Nephron progenitor cell (in vitro differentiated cells): ENCODE measurements around the gene APLF.

ENCODE experiments used
- DNase-seq: peaks from one replicate; pipeline ENCODE4 v3.0.0; 2021
- H3K27ac Mint-ChIP-seq: 2 replicates; pipeline ENCODE4 v1.8.0; 2021; ENCODE audit warnings: mild to moderate bottlenecking, moderate library complexity, mixed read lengths
- H3K27me3 Mint-ChIP-seq: 2 replicates; pipeline ENCODE4 v1.8.0; 2021; ENCODE audit warnings: mild to moderate bottlenecking, low read depth, mixed read lengths; ENCODE audit not compliant: poor library complexity
- H3K36me3 Mint-ChIP-seq: 2 replicates; pipeline ENCODE4 v1.8.0; 2021; ENCODE audit warnings: low read depth, mixed read lengths
- H3K4me1 Mint-ChIP-seq: 2 replicates; pipeline ENCODE4 v1.8.0; 2021; ENCODE audit warnings: mixed read lengths
- H3K4me3 Mint-ChIP-seq: 2 replicates; pipeline ENCODE4 v1.8.0; 2021; ENCODE audit warnings: mild to moderate bottlenecking, moderate library complexity, mixed read lengths
- H3K9me3 Mint-ChIP-seq: 2 replicates; pipeline ENCODE4 v1.8.0; 2021; ENCODE audit warnings: mild to moderate bottlenecking, moderate library complexity, mixed read lengths
- CTCF ChIP-seq: fragments of 200-600 bp; sonication (generic); IDR thresholded peaks from 2 replicates; pipeline ENCODE4 v1.5.0; 2021; ENCODE audit warnings: antibody characterized with exemption

Gene APLF

GRCh38 chr2:68468801-68469200, 1.4 kb downstream of the APLF start:
- Mint-ChIP-seq H3K4me3 (peak overlapping the region; percentile 96), H3K27me3 (peaks cover 3% of the 10 kb centered on the region), H3K27ac (peak overlapping the region; percentile 10), H3K4me1 (peaks cover 58% of the 10 kb centered on the region), H3K9me3 (no peaks in the 10 kb centered on the region), H3K36me3 (peaks cover 4% of the 10 kb centered on the region)
- no peak for TF ChIP-seq CTCF
- no peak for DNase-seq

GRCh38 chr2:68469935-68470334, 2.5 kb downstream of the APLF start:
- Mint-ChIP-seq H3K27ac (no peak overlapping the region), H3K4me3 (no peak overlapping the region), H3K27me3 (peaks cover 5% of the 10 kb centered on the region), H3K9me3 (peaks cover 3% of the 10 kb centered on the region), H3K36me3 (peaks cover 4% of the 10 kb centered on the region), H3K4me1 (peaks cover 58% of the 10 kb centered on the region)
- TF ChIP-seq CTCF, result no peak
- no peak for DNase-seq

GRCh38 chr2:68471385-68471784, 4.0 kb downstream of the APLF start:
- H3K9me3 Mint-ChIP-seq, result peaks cover 3% of the 10 kb centered on the region
- peaks cover 51% of the 10 kb centered on the region for H3K4me1 Mint-ChIP-seq
- no peak for DNase-seq
- no peak overlapping the region for H3K27ac Mint-ChIP-seq
- TF ChIP-seq CTCF, result no peak
- peaks cover 5% of the 10 kb centered on the region for H3K27me3 Mint-ChIP-seq
- H3K4me3 Mint-ChIP-seq, result peak overlapping the region; percentile 36
- peaks cover 4% of the 10 kb centered on the region for H3K36me3 Mint-ChIP-seq

GRCh38 chr2:68472796-68473414, 5.5 kb downstream of the APLF start:
- Mint-ChIP-seq H3K4me3 (no peak overlapping the region), H3K4me1 (peaks cover 45% of the 10 kb centered on the region), H3K27ac (peak overlapping the region; percentile 25), H3K27me3 (peaks cover 2% of the 10 kb centered on the region), H3K36me3 (peaks cover 12% of the 10 kb centered on the region), H3K9me3 (peaks cover 3% of the 10 kb centered on the region)
- DNase-seq, result no peak
- TF ChIP-seq CTCF, result no peak

- H3K4me3 Mint-ChIP-seq, result no peak overlapping the region
- DNase-seq, result no peak
- H3K9me3 Mint-ChIP-seq, result peaks cover 6% of the 10 kb centered on the region
- H3K27me3 Mint-ChIP-seq, result peaks cover 2% of the 10 kb centered on the region
- H3K4me1 Mint-ChIP-seq, result peaks cover 26% of the 10 kb centered on the region
- peaks cover 19% of the 10 kb centered on the region for H3K36me3 Mint-ChIP-seq
- no peak for TF ChIP-seq CTCF
- no peak overlapping the region for H3K27ac Mint-ChIP-seq
These were observed 7.7 kb downstream of the APLF start for GRCh38 chr2:68475110-68475509.

GRCh38 chr2:68475576-68475975, 8.2 kb downstream of the APLF start:
- peaks cover 19% of the 10 kb centered on the region for H3K36me3 Mint-ChIP-seq
- H3K4me3 Mint-ChIP-seq, result no peak overlapping the region
- no peak overlapping the region for H3K27ac Mint-ChIP-seq
- H3K4me1 Mint-ChIP-seq, result peaks cover 22% of the 10 kb centered on the region
- no peak for TF ChIP-seq CTCF
- DNase-seq, result no peak
- peaks cover 2% of the 10 kb centered on the region for H3K27me3 Mint-ChIP-seq
- H3K9me3 Mint-ChIP-seq, result peaks cover 6% of the 10 kb centered on the region
